ENCODE measurements around the gene FRMPD1. TPM values are rescaled to one million over a fixed set of nuclear protein-coding genes. Genes with fewer than 3 reads are reported as not detected.

The FRMPD1 gene
- total RNA-seq, 1 donor from 2014 or later: not detected

- H3K4me1 ChIP-seq: no peaks in the 10 kb centered on the region
- no peak overlapping the region for H3K27ac ChIP-seq
- no peak overlapping the region for H3K4me3 ChIP-seq
- no peak for DNase-seq (ENCODE audit: low spot score in 2 of 2)
- no peaks in the 10 kb centered on the region for H3K36me3 ChIP-seq
- no peaks in the 10 kb centered on the region for H3K9me3 ChIP-seq
- intact Hi-C loops (cut with DNase I): no loop called here
- no peak for TF ChIP-seq CTCF (IDR thresholded peaks at IDR 0.05)
- H3K27me3 ChIP-seq: no peaks in the 10 kb centered on the region
These were observed 29.1 kb downstream of the FRMPD1 start for GRCh38 chr9:37679649-37680402.

GRCh38 chr9:37682951-37683350, 32.2 kb downstream of the FRMPD1 start:
- intact Hi-C loops (cut with DNase I): no loop called here
- Histone ChIP-seq H3K27ac (no peak overlapping the region), H3K36me3 (no peaks in the 10 kb centered on the region), H3K27me3 (no peaks in the 10 kb centered on the region), H3K9me3 (no peaks in the 10 kb centered on the region), H3K4me1 (no peaks in the 10 kb centered on the region), H3K4me3 (no peak overlapping the region)
- no peak for DNase-seq (ENCODE audit: low spot score in 2 of 2)
- no peak for TF ChIP-seq CTCF (IDR thresholded peaks at IDR 0.05)

GRCh38 chr9:37683531-37684371, 33.0 kb downstream of the FRMPD1 start:
- H3K9me3 ChIP-seq: no peaks in the 10 kb centered on the region
- no peak overlapping the region for H3K4me3 ChIP-seq
- H3K36me3 ChIP-seq: no peaks in the 10 kb centered on the region
- no peaks in the 10 kb centered on the region for H3K27me3 ChIP-seq
- no peaks in the 10 kb centered on the region for H3K4me1 ChIP-seq
- no peak for DNase-seq (ENCODE audit: low spot score in 2 of 2)
- intact Hi-C loops (cut with DNase I): no loop called here
- H3K27ac ChIP-seq: no peak overlapping the region
- no peak for TF ChIP-seq CTCF (IDR thresholded peaks at IDR 0.05)

GRCh38 chr9:37692622-37693221, 42.0 kb downstream of the FRMPD1 start:
- no peak for TF ChIP-seq CTCF (IDR thresholded peaks at IDR 0.05)
- Histone ChIP-seq H3K4me1 (no peaks in the 10 kb centered on the region), H3K9me3 (no peaks in the 10 kb centered on the region), H3K36me3 (no peaks in the 10 kb centered on the region), H3K27me3 (no peaks in the 10 kb centered on the region), H3K27ac (no peak overlapping the region), H3K4me3 (no peak overlapping the region)
- no peak for DNase-seq (ENCODE audit: low spot score in 2 of 2)
- intact Hi-C loops (cut with DNase I): no loop called here

GRCh38 chr9:37693260-37693659, 42.5 kb downstream of the FRMPD1 start:
- no peak for TF ChIP-seq CTCF (IDR thresholded peaks at IDR 0.05)
- no peaks in the 10 kb centered on the region for H3K4me1 ChIP-seq
- no peak overlapping the region for H3K4me3 ChIP-seq
- intact Hi-C loops (cut with DNase I): no loop called here
- no peak overlapping the region for H3K27ac ChIP-seq
- DNase-seq (ENCODE audit: low spot score in 2 of 2): no peak
- no peaks in the 10 kb centered on the region for H3K36me3 ChIP-seq
- no peaks in the 10 kb centered on the region for H3K9me3 ChIP-seq
- no peaks in the 10 kb centered on the region for H3K27me3 ChIP-seq
